Heart right ventricle (tissue), 16 donors: ENCODE results near the gene EPS8L2. TPM values are rescaled to one million over a fixed set of nuclear protein-coding genes. Genes with fewer than 3 reads are reported as not detected.
A peak's percentile ranks its signal among the peaks of the same experiment; 100 is the strongest.

ENCODE experiments used
- ATAC-seq, 8 donors: fragments of 200-7000 bp; cut with Tn5 transposase; one replicate each; pipeline ENCODE4 v1.9.1; 2020; ENCODE audit warnings: mild to moderate bottlenecking in 8 of 8, moderate library complexity in 8 of 8, moderate number of reproducible peaks in 1 of 8
- DNase-seq, 2 donors: peaks; one replicate each; pipeline ENCODE4 v3.0.0-alpha.2; 2020
- H3K27ac ChIP-seq, 10 donors: fragments of 200-600 bp; sonication (generic) in 2 of 10; one replicate each; pipeline versions ENCODE4 v1.5.0 to v1.8.0; 2020 to 2022; ENCODE audit warnings: mild to moderate bottlenecking in 3 of 10
- H3K27me3 ChIP-seq, 7 donors: fragments of 200-600 bp; one replicate each; pipeline ENCODE4 v1.8.0; 2021 to 2022; ENCODE audit warnings: mild to moderate bottlenecking in 2 of 7
- H3K36me3 ChIP-seq, 9 donors: fragments of 200-600 bp; sonication (generic) in 1 of 9; one replicate each; pipeline versions ENCODE4 v1.5.0 to v1.8.0; 2020 to 2022; ENCODE audit warnings: mild to moderate bottlenecking in 2 of 9
- H3K4me1 ChIP-seq, 9 donors: fragments of 200-600 bp; sonication (generic) in 1 of 9; one replicate each; pipeline versions ENCODE4 v1.5.0 to v1.8.0; 2020 to 2022; ENCODE audit warnings: mild to moderate bottlenecking in 4 of 9
- H3K4me3 ChIP-seq, 10 donors: fragments of 200-600 bp; sonication (generic) in 2 of 10; one replicate each; pipeline versions ENCODE4 v1.5.0 to v1.8.0; 2020 to 2022; ENCODE audit warnings: mild to moderate bottlenecking in 7 of 10, moderate library complexity in 2 of 10
- H3K9me3 ChIP-seq, 11 donors: fragments of 200-600 bp in 10 of 11; sonication (generic) in 2 of 11; one replicate each; pipeline versions ENCODE4 v1.5.0 to v1.8.0; 2013 to 2022; ENCODE audit warnings: mild to moderate bottlenecking in 2 of 11, control low read depth in 1 of 11, moderate library complexity in 1 of 11
- WGBS, 2 donors: extraction: QIAGEN DNeasy Blood & Tissue Kit; methylation state at CpG; one replicate each; pipeline ENCODE4 v1.1.7; 2013; ENCODE audit warnings: inconsistent platforms in 1 of 2; 5-methylcytosine and 5-hydroxymethylcytosine counted together
- intact Hi-C, 10 donors: fragments of 100-400 bp; cut with DNase I; formaldehyde crosslinking; loops; one replicate each; pipeline versions ENCODE4 v1.11.1 to v1.14.2; 2022
- polyA plus RNA-seq, 2 donors: library from polyadenylated mRNA; stranded (reverse); fragments of 200-250 nt; gene quantifications; one replicate each; pipeline ENCODE4 v1.2.3, GENCODE V29; 2013
- total RNA-seq, 10 donors: library from RNA; stranded (reverse); fragmentation: NEBNext Ultra II Directional in 3 of 10; extraction: Animal tissue kit (Norgen Biotek cat#: 25700) in 3 of 10; gene quantifications; one replicate each; pipeline versions ENCODE4 v1.2.1 to v1.2.4, GENCODE V29; 2021 to 2023
- TF ChIP-seq, protein P1 (sequence below), 9 donors: fragments of 200-600 bp; sonication (generic) in 2 of 9; IDR thresholded peaks; one replicate each; pipeline versions ENCODE4 v1.5.0 to v1.8.0; 2021 to 2022; ENCODE audit warnings: antibody characterized with exemption in 9 of 9, mild to moderate bottlenecking in 5 of 9, moderate library complexity in 1 of 9
- donor health status: Arrhythmogenic right ventricular cardiomyopathy.
- donor health status: ischemic (EF 13 %, LVEDD 7.1; RV severe dilation, severe dysfunction).
- donor health status: healthy with polysubstance abuse.
- donor health status: DM: no; HTN: yes; CAD: no.
- donor health status: DM: no; HTN: no; CAD: no.
- donor health status: ischemic (EF 25% LVEDD 6.9; RV normal size, moderate dysfunction).
- donor health status: ischemic (EF 25% LVEDD 5.7; RV mildly dilated, moderate dysfunction).
- donor health status: healthy.
- donor health status: DM: yes; HTN: yes; CAD: no.
- donor health status: Ischemic cardiomyopathy.
- donor health status: ischemic (EF 35%, LVEDD 5.7; RV mildly dilated, moderate dysfunction).
- donor health status: nonischemic (EF 11% LVEDD 7.7; RV severe dilation, severe dysfunction).
- donor health status: DM: yes; HTN: yes; CAD: no.
- donor health status: PGD.
- donor health status: ischemic (EF 29% LVEDD 5.4; RV normal size, mild dysfunction).
- donor health status: nonischemic (EF 23%, LVEDD 6.1; RV moderate dilation, normal function).

Gene EPS8L2
- total and polyA plus RNA-seq, 12 donors: 1.2 to 6.7 (median 2.9) TPM

GRCh38 chr11:706957-707816 is 1.2 kb downstream of the EPS8L2 start:
- no peak for DNase-seq

DNA sequence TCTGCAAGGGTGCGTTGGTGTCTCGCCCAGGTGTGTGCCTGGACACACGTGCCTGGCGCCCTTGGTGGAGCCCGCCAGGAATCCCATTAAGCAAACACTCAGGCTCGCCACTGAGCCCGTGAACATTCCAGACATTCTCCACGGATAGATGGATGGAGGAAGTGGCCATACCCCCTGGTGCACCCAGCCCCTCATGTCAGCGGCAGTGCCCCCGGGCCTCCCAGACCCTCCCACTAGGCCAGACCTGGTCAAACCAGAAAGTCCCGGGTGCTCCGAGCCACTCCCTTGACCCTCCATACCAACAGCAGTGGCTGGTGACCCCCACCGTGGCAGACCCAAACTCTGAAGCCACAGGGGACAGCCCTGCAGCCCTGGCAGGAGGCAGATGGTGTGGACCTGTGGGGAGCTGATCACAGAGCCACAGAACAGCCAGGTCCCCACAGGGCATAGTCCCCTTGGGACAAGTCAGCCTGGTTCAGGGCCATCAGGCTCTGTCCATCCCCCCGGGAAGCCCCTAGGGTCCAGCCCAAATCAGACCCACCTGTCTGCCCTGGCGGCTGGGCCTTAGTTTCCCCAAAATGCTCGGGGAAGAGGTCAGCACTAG is 1.9 kb downstream of the EPS8L2 start:
- no peaks in the 10 kb centered on the region for H3K9me3 ChIP-seq
- H3K4me1 ChIP-seq: peaks cover 0 to 45% (median 24%) of the 10 kb centered on the region in 9 donors
- intact Hi-C loops: no loop called here
- H3K27me3 ChIP-seq: peaks cover 6 to 60% (median 45%) of the 10 kb centered on the region in 7 donors
- H3K4me3 ChIP-seq: no peak overlapping the region
- TF ChIP-seq, protein P1, sequence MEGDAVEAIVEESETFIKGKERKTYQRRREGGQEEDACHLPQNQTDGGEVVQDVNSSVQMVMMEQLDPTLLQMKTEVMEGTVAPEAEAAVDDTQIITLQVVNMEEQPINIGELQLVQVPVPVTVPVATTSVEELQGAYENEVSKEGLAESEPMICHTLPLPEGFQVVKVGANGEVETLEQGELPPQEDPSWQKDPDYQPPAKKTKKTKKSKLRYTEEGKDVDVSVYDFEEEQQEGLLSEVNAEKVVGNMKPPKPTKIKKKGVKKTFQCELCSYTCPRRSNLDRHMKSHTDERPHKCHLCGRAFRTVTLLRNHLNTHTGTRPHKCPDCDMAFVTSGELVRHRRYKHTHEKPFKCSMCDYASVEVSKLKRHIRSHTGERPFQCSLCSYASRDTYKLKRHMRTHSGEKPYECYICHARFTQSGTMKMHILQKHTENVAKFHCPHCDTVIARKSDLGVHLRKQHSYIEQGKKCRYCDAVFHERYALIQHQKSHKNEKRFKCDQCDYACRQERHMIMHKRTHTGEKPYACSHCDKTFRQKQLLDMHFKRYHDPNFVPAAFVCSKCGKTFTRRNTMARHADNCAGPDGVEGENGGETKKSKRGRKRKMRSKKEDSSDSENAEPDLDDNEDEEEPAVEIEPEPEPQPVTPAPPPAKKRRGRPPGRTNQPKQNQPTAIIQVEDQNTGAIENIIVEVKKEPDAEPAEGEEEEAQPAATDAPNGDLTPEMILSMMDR (IDR thresholded peaks at IDR 0.05): no peak
- peaks cover 0 to 4% (median 0%) of the 10 kb centered on the region in 9 donors for H3K36me3 ChIP-seq
- DNase-seq (no peak), ATAC-seq (no peak)
- peak overlapping the region in 1 of 10 donors; percentile 41 for H3K27ac ChIP-seq
- 84 to 87% methylated on average over 16 of the region's 16 CpGs for WGBS, 2 donors

More at GRCh38 chr11:706957-707816, 1.2 kb downstream of the EPS8L2 start:
- Histone ChIP-seq H3K27ac (peak overlapping the region in 6 of 10 donors; percentile 31 to 75 (median 44)), H3K9me3 (no peaks in the 10 kb centered on the region), H3K27me3 (peaks cover 6 to 60% (median 45%) of the 10 kb centered on the region in 7 donors), H3K4me1 (peaks cover 0 to 49% (median 24%) of the 10 kb centered on the region in 9 donors), H3K4me3 (peak overlapping the region; percentile 19 to 55 (median 40)), H3K36me3 (peaks cover 0 to 10% (median under 1%) of the 10 kb centered on the region in 9 donors)
- peak in 6 of 8 donors; percentile 13 to 78 (median 44) for ATAC-seq
- TF ChIP-seq, protein P1 (IDR thresholded peaks at IDR 0.05): no peak
- intact Hi-C loops: no loop called here
- WGBS, 2 donors: 49% methylated on average over 30 of the region's 30 CpGs

DNA sequence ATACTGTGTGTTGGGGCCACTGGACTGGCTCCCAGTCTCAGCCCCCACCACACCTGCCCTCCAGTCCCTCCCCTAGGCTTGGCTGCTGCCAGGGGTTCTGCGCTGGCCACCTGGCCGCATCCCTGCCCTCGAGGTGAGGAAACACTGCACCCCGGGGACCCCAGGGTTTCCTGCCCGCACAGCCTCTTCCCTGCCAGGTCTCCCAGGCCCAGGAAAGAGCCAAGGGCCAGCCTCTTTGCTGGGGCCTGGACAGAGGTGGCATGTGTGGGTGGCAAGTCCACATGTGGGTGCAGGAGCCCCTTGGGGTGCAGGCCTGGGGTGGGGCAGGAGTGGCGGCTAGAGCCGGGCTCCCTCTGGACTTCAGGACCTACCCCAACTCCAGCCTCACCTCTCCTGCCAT is 2.5 kb downstream of the EPS8L2 start:
- peaks cover 0 to 43% (median 24%) of the 10 kb centered on the region in 9 donors for H3K4me1 ChIP-seq
- DNase-seq: no peak

More for the DNA sequence above, 2.5 kb downstream of the EPS8L2 start:
- no peak overlapping the region for H3K4me3 ChIP-seq
- no peaks in the 10 kb centered on the region for H3K9me3 ChIP-seq
- no peak for ATAC-seq
- peaks cover 6 to 62% (median 45%) of the 10 kb centered on the region in 7 donors for H3K27me3 ChIP-seq
- no peaks in the 10 kb centered on the region for H3K36me3 ChIP-seq
- TF ChIP-seq, protein P1 (IDR thresholded peaks at IDR 0.05): no peak
- intact Hi-C loops: no loop called here
- WGBS, 2 donors: 71 to 74% methylated on average over 7 of the region's 7 CpGs
- H3K27ac ChIP-seq: no peak overlapping the region
